Neural cell (in vitro differentiated cells): ENCODE measurements around the gene IGSF21.

Experiments used
- EZH2 ChIP-seq: fragments of 200-600, 300-800 bp; shearing (Covaris generic), sonication (generic); IDR thresholded peaks from 2 replicates; pipeline ENCODE4 v1.6.1; 2014; ENCODE audit warnings: antibody characterized with exemption, low read length, borderline replicate concordance, mild to moderate bottlenecking; ENCODE audit not compliant: insufficient read depth, poor library complexity, severe bottlenecking
- POLR2AphosphoS5 ChIP-seq: IDR thresholded peaks from 2 replicates; pipeline ENCODE4 v1.6.1; 2012
- RAD21 ChIP-seq: fragments of 450-650 bp; conservative IDR thresholded peaks from 2 replicates; pipeline ENCODE4 v1.6.1; 2014; ENCODE audit warnings: antibody characterized with exemption, mild to moderate bottlenecking, moderate library complexity
- TF ChIP-seq, protein P1 (sequence below): fragments of 450-650 bp; IDR thresholded peaks from 2 replicates; pipeline ENCODE4 v1.5.1; 2014; ENCODE audit warnings: antibody characterized with exemption, mild to moderate bottlenecking, moderate library complexity; ENCODE audit not compliant: poor library complexity, severe bottlenecking
- TF ChIP-seq, protein P2 (sequence below): IDR thresholded peaks from 2 replicates; pipeline ENCODE4 v1.6.1; 2012; ENCODE audit warnings: borderline replicate concordance

DNA sequence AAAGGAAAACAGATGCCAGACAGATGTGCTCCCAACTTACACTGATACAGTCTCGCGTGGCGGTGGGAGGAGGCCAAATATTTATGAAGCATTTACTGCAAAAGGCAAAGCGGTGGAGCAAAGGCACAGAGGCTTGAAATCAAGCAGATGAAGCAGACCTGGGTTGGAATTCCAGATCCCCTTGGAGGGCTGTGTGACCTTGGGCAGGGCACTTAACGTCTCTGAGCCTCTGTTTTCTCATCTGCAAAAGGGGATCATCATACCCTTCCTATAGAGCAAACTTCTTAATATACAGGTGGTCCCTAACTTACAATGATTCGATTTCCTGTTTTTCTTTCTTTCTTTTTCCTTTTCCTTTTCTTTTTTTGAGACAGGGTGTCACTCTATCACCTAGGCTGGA, 54.1 kb downstream of the IGSF21 start:
- TF ChIP-seq, protein P1, sequence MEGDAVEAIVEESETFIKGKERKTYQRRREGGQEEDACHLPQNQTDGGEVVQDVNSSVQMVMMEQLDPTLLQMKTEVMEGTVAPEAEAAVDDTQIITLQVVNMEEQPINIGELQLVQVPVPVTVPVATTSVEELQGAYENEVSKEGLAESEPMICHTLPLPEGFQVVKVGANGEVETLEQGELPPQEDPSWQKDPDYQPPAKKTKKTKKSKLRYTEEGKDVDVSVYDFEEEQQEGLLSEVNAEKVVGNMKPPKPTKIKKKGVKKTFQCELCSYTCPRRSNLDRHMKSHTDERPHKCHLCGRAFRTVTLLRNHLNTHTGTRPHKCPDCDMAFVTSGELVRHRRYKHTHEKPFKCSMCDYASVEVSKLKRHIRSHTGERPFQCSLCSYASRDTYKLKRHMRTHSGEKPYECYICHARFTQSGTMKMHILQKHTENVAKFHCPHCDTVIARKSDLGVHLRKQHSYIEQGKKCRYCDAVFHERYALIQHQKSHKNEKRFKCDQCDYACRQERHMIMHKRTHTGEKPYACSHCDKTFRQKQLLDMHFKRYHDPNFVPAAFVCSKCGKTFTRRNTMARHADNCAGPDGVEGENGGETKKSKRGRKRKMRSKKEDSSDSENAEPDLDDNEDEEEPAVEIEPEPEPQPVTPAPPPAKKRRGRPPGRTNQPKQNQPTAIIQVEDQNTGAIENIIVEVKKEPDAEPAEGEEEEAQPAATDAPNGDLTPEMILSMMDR: no peak
- TF ChIP-seq EZH2 (no peak), POLR2AphosphoS5 (no peak), RAD21 (no peak)
- TF ChIP-seq, protein P2, sequence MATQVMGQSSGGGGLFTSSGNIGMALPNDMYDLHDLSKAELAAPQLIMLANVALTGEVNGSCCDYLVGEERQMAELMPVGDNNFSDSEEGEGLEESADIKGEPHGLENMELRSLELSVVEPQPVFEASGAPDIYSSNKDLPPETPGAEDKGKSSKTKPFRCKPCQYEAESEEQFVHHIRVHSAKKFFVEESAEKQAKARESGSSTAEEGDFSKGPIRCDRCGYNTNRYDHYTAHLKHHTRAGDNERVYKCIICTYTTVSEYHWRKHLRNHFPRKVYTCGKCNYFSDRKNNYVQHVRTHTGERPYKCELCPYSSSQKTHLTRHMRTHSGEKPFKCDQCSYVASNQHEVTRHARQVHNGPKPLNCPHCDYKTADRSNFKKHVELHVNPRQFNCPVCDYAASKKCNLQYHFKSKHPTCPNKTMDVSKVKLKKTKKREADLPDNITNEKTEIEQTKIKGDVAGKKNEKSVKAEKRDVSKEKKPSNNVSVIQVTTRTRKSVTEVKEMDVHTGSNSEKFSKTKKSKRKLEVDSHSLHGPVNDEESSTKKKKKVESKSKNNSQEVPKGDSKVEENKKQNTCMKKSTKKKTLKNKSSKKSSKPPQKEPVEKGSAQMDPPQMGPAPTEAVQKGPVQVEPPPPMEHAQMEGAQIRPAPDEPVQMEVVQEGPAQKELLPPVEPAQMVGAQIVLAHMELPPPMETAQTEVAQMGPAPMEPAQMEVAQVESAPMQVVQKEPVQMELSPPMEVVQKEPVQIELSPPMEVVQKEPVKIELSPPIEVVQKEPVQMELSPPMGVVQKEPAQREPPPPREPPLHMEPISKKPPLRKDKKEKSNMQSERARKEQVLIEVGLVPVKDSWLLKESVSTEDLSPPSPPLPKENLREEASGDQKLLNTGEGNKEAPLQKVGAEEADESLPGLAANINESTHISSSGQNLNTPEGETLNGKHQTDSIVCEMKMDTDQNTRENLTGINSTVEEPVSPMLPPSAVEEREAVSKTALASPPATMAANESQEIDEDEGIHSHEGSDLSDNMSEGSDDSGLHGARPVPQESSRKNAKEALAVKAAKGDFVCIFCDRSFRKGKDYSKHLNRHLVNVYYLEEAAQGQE: no peak
